ENCODE measurements around the gene FAM124B.
A peak's percentile ranks its signal among the peaks of the same experiment; 100 is the strongest.

Gene FAM124B

GRCh38 chr2:224381521-224382279 is 20.2 kb downstream of the FAM124B start:
- DNase-seq (ENCODE audit: low read depth, low spot score): no peak

DNA sequence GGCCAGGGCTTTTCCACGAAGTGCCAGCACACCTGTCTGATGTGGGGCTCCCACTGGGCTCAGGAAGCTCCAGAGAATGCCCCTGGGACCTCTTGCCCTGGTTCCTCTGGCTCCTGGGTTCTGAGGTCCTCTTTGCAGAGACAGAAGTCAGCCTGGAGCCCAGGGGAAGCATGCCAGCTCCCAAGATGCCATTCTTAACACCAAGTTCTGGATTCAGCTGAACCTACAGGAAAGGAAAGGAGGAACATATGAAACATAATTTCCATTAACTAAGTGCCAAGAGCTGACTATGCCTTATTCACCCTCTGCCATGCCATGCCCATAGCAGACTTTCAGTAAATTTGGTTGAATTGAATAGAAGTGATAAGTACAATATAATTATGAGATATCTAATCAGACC is 21.9 kb downstream of the FAM124B start:
- DNase-seq (ENCODE audit: low read depth, low spot score): no peak

DNA sequence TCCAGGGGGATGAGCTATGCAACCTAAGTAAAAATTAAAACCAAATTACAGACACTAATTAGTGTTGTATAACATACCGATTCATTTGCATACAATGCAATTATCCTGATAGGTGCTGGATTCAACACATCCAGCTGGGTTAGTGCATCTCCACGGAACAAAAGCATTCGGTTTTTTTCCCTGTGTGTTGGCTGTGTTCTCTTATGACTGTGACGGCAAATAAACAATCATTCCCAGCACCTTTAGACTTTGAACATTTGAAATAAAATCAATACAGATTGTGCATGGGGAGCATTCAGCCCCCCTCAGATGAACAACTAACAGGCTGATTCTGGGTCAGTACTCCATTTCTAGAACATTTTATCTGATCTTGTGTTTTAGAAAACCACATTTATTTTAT is 22.7 kb downstream of the FAM124B start:
- DNase-seq (ENCODE audit: low read depth, low spot score): no peak

- no peak for DNase-seq (ENCODE audit: low read depth, low spot score)
These were observed 23.2 kb downstream of the FAM124B start for GRCh38 chr2:224378701-224379097.

DNA sequence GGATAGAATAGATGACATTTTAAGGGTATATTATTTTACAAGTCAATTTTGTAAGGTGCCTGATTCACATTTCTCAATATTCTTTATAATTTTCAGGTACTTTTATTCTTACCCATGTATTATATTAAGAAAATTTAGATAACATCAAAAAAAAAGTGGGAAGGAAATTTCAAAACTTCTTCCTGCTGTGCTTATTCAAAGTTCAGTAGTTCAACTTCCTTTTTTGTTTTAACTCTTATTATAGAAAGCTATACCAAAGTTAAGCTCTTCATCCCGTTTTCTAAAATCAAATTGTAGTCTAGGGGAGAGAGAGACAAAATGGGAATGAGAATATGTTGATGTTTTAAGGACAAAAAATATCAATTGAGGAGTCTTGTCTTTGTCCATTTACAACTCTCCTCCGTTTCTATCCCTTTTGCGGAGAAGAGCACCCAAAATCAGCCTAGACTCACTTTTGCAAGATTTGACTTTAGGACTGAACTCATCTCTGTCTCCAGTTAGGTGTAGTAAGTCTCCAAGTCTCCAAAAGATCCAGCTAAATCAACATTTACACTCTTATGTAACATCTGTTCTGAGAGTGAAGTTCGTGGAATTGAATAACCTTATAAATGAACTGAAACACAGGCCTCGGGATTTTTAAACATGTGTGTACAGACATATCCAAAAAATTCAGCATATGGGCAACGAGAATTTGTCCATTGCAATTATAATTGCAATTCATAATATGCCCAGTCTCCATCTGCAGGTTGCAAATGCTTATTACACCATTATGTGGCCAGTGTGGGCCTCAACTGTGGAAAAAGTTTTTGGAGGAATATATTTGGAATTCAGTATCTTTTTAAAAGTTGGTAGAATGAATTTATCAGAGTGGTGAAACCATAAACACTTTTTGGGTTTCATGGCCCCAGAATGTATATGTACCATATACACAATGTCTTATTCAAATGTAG is 23.9 kb downstream of the FAM124B start:
- DNase-seq (ENCODE audit: low read depth, low spot score): no peak

- DNase-seq (ENCODE audit: low read depth, low spot score): no peak
These were observed 29.3 kb downstream of the FAM124B start for GRCh38 chr2:224372641-224373040.

DNA sequence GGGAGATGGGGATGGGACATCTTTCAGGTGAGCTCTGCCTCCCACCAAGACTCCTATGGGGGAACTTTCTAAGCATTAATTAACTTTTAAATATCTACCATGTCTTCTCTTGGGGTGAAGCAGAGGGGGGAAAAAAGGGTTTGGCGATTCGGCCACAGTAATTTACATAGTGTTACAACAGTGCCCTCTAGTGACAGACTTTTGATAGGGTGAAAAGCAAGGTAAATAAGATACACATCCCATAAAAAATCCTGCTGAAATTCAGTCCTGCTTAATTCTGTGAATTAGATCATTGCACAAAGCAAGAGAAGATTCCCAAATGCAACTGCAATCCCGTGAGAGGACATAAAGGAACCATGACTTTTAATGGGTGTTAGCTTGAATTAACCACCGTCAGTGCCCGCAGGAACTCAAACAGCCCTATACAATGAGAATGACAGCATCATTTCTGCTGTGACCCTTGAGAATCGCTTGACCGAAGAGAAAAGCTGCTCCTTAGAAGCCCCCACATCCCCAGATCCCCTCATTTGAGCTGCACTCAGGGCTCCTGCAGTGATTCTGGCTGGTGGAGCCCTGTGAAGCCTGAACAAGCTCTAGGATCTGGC is 32.8 kb downstream of the FAM124B start:
- no peak for DNase-seq (ENCODE audit: low read depth, low spot score)

DNA sequence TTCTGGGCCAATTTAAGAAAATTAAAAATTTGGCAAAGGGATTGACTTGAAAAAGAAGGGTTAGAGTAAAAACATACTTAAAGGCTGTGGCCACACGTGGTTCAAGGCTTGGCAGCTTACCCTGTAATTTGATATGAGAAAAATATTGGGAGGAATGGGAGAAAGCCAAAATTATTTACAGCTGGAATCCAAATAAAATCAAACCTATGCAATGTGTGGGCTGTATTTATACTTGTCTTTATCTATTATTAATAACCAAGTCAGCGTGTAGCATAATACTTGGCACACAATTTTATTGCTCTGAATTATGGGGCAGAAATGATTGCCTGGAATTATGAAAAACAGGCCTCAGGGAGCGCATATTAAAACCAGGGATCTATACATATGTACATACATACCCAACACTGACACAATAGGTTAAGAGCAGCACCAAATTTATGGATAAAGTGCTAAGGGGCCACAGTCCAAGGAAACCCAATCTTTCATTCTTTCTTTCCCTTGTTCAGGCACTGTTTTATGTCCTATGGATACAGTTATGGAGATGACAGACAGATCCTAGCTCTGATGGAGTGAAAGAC is 35.6 kb downstream of the FAM124B start:
- DNase-seq (ENCODE audit: low read depth, low spot score): no peak

- no peak for DNase-seq (ENCODE audit: low read depth, low spot score)
These were observed 36.6 kb downstream of the FAM124B start for GRCh38 chr2:224365331-224365730.

GRCh38 chr2:224363281-224363680 is 38.6 kb downstream of the FAM124B start:
- no peak for DNase-seq (ENCODE audit: low read depth, low spot score)

GRCh38 chr2:224362094-224362493 is 39.8 kb downstream of the FAM124B start:
- no peak for DNase-seq (ENCODE audit: low read depth, low spot score)

DNA sequence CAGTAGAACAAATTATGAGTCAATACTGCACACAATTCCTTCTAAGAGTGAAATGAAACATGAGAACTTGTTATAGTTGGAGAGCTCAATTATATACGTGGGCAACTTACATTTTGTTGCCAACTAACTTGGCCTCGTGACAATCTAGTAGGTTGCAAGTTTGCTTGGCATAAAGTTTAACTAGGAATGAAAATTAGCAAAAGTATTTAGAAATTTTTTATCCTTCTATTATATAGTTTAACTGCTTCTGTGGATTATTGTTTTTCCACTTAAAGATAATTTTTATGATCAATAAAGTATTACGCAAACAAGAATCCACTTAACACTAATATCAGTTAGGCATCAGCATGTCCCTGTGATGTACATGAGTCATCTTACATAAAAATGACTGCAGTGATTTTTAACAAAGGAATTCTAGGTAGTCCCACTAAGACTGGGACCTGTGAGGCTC is 41.1 kb downstream of the FAM124B start:
- DNase-seq (ENCODE audit: low read depth, low spot score): no peak

DNA sequence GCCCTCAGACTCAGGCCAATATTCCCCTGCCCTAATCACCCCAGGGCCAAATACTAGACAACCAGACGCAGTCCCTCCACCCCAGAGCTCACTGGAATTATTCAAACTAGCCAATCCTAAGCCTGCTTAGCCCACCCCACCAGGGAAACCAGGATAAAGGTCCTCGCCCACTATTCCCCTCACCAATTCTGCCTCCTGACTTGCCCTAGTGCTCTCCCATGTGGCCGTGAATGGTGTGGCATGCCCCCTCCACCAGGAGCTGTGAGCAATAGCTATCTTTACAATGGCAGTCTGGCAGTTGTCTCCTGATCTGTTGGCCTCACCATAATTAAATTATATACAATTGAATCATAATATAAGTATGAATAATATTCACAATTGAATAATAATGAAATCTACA is 42.3 kb downstream of the FAM124B start:
- DNase-seq (ENCODE audit: low read depth, low spot score): no peak

- peak; percentile 24 for DNase-seq (ENCODE audit: low read depth, low spot score)
These were observed 44.6 kb downstream of the FAM124B start for GRCh38 chr2:224357098-224357901.

GRCh38 chr2:224354632-224355211 is 47.2 kb downstream of the FAM124B start:
- DNase-seq (ENCODE audit: low read depth, low spot score): no peak

DNA sequence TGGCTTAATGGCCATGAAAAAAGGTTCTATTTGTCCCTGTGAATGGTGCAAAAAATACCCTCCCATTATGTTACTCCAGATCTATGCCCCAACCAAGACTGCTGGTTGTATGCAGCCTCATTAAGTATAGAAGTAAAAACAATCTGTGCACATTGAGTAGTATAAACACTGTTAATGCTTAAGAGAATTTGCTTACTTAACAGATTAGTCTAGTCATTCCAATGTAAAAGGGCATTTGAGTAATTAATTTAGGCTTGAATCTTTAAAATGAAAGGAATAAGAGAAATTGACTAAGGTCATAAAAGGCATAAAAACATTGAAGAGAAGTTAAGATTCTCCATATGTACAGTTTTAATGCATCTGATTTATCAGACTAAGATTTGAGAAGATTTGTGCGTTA is 51.2 kb downstream of the FAM124B start:
- no peak for DNase-seq (ENCODE audit: low read depth, low spot score)

DNA sequence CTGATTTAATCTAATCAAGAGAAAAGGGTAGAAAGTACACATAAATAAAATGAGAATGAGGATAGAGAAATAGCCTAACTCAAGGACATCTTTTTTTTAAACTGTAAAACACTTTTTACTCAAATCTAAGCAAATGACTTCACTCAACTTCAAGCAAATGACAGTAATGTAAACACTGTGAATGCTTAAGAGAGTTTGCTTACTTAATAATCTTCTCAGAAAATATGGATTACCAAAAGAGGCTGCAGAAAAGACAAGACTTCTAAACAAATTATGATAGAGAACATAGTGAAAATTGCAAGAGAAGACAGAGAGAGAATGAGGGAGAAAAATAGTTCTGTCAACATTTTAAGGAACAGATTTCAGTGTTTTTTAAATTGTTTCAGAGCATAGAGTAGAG is 52.5 kb downstream of the FAM124B start:
- no peak for DNase-seq (ENCODE audit: low read depth, low spot score)

DNA sequence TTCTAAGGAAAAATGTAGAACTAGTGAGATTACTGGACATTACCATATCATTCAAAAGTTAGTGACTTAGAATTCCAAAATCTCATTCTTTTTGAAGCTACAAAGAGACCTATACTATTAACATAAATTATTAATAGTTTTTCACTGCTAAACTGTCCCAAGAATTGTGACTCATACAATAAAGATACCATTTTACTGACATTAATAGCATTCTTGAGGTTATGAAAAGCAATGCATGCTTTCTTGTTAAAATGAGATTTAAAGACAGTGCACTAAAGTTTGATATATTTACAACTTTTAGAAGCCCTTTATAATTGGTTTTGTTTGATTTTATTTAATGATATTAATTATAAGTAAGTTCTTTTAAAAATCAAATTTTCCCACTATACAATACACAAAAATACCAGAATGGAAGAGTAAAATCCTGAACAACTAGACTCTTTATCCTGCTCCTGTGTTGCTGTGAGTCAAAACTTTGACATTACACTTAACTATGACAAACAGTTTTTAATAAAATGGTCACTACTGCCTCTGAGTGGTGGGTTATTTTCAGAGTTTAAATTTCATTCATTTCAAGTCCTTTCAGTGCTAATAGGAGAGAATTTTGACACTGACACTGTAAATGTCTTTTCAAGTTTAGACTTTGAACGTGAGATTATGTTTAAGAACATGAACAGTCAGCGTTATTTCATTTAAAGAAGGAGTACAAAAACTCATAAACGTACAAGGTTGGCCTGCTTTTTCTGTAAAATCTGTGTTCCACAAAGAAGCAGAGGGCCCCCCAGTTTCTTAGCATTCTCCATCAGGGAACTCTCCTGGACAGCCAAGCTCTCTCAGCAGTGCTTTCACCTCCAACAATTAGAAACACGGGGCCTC is 54.5 kb downstream of the FAM124B start:
- no peak for DNase-seq (ENCODE audit: low read depth, low spot score)

GRCh38 chr2:224345492-224345891 is 56.4 kb downstream of the FAM124B start:
- no peak for DNase-seq (ENCODE audit: low read depth, low spot score)

GRCh38 chr2:224343226-224343625 is 58.7 kb downstream of the FAM124B start:
- no peak for DNase-seq (ENCODE audit: low read depth, low spot score)

Measured in activated naive CD8-positive, alpha-beta T cell treated with anti-CD3 and anti-CD28 coated beads, Interleukin-2, amount 50 U/mL, for 16 hours (primary cell).